Stimulated activated naive CD8-positive, alpha-beta T cell treated with anti-CD3 and anti-CD28 coated beads, Interleukin-15, amount 100 ng/mL, for 72 hours (primary cell): ENCODE data around the gene LMOD3.

Experiments
- ATAC-seq: fragments of 150-1000 bp; cut with Tn5 transposase; 2 replicates; pipeline ENCODE4 v1.10.0; 2021; ENCODE audit warnings: mild to moderate bottlenecking, moderate library complexity
- DNase-seq, 2 donors: peaks; one replicate each; pipeline ENCODE4 v3.0.0; 2021 to 2022
- H3K27ac Mint-ChIP-seq, 2 donors: one replicate each; pipeline ENCODE4 v1.8.0; 2022; ENCODE audit warnings: mild to moderate bottlenecking in 2 of 2, mixed read lengths in 2 of 2, moderate library complexity in 2 of 2
- H3K27me3 Mint-ChIP-seq: one replicate; pipeline ENCODE4 v1.8.0; 2022; ENCODE audit warnings: mixed read lengths
- H3K4me1 Mint-ChIP-seq: one replicate; pipeline ENCODE4 v1.8.0; 2022; ENCODE audit warnings: mild to moderate bottlenecking, mixed read lengths
- H3K4me3 Mint-ChIP-seq, 2 donors: one replicate each; pipeline ENCODE4 v1.8.0; 2022; ENCODE audit warnings: mild to moderate bottlenecking in 2 of 2, mixed read lengths in 2 of 2, moderate library complexity in 1 of 2
- H3K9me3 Mint-ChIP-seq, 2 donors: one replicate each; pipeline ENCODE4 v1.8.0; 2022; ENCODE audit warnings: mixed read lengths in 2 of 2

Gene LMOD3

GRCh38 chr3:69141313-69141712 lies 18.9 kb upstream of the LMOD3 start:
- Mint-ChIP-seq H3K4me1 (no peaks in the 10 kb centered on the region), H3K4me3 (no peak overlapping the region), H3K27me3 (peaks cover 12% of the 10 kb centered on the region), H3K27ac (no peak overlapping the region), H3K9me3 (no peaks in the 10 kb centered on the region)
- no peak for DNase-seq
- ATAC-seq = no peak

DNA sequence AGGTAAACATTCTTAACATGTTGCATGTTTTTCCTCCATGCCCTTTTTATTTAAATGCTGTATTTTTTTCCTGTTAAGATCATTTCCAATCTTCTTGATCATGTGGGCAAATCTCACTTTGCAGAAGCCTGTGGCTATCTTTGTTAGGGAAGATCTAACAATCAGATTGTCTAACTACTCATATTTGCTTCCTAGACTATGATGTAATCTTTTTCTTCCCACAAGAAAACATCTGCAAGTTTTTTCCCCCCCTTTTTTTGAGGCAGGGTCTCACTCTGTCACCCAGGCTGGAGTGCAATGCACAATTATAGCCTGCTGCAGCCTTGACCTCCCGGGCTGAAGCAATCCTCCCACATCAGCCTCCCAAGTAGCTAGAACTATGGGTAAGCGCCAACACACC lies 15.0 kb upstream of the LMOD3 start:
- DNase-seq (no peak), ATAC-seq (no peak)
- H3K9me3 Mint-ChIP-seq = peaks cover 0 to 5% of the 10 kb centered on the region in 2 donors
- peaks cover 14% of the 10 kb centered on the region for H3K27me3 Mint-ChIP-seq
- H3K27ac Mint-ChIP-seq = no peak overlapping the region
- no peaks in the 10 kb centered on the region for H3K4me1 Mint-ChIP-seq
- H3K4me3 Mint-ChIP-seq = no peak overlapping the region

DNA sequence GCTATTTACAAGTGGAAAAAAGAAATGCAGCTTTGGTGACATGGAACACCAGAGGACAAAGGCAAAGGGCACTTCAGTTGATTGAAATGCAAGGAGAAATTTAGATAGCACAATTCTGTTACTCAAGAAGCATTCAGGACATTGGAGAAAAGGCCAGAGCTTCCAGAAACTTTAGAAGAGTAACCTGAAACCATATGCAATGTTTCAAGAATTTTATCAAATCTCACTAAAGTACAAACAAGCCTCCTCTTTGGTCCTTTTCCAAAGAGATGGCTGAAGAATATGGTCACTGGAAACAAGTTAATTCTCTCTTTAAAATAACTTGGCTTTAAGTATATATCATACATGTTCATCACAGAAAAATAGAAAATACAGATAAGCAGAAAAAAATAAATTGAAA lies 14.6 kb upstream of the LMOD3 start:
- Mint-ChIP-seq H3K27me3 (peaks cover 17% of the 10 kb centered on the region), H3K9me3 (peaks cover 0 to 5% of the 10 kb centered on the region in 2 donors), H3K27ac (no peak overlapping the region), H3K4me3 (no peak overlapping the region), H3K4me1 (no peaks in the 10 kb centered on the region)
- DNase-seq = no peak
- no peak for ATAC-seq

DNA sequence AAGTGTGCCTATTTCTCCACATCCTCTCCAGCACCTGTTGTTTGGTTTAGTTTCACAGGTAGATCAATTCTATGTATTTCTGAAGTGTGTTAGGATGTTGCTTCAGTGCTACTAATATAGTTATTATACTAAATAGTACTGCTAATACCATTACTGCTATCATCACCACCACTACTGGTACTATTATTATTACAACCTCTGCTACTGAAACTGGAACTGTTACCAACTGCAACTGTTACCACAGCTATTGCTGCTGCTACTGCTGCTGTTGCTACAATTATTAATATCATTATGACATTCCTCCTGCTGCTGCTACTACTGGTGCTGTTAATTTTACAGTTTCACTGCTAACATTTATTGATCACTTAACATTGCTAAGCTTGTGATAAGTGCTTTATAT lies 8.3 kb upstream of the LMOD3 start:
- DNase-seq (no peak), ATAC-seq (peak; percentile 72)
- no peak overlapping the region for H3K27ac Mint-ChIP-seq
- H3K27me3 Mint-ChIP-seq = peaks cover 18% of the 10 kb centered on the region
- H3K9me3 Mint-ChIP-seq = peaks cover 0 to 5% of the 10 kb centered on the region in 2 donors
- H3K4me1 Mint-ChIP-seq = no peaks in the 10 kb centered on the region
- no peak overlapping the region for H3K4me3 Mint-ChIP-seq

DNA sequence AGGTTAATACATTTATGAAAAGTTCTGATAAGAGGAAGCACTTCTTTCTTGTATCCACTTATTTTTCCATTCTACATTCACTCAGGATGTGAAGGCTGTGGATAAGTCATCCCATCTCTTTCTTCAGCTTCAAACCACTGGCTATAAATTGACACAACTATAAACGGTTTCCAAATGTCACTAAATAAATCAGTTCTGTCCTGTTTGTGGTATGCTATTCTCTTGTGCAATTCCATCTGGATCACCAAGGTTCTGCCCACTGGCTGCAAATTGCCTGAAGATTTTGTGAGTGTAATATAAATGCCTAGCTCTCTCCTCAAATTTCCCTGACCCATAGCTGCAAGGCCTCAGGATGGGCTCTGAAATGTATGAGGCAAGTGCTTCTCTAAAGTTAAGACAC lies 7.1 kb upstream of the LMOD3 start:
- DNase-seq = no peak

GRCh38 chr3:69128509-69128908 lies 6.1 kb upstream of the LMOD3 start:
- DNase-seq (no peak), ATAC-seq (no peak)
- H3K27me3 Mint-ChIP-seq = peaks cover 18% of the 10 kb centered on the region
- no peak overlapping the region for H3K4me3 Mint-ChIP-seq
- peaks cover 0 to 5% of the 10 kb centered on the region in 2 donors for H3K9me3 Mint-ChIP-seq
- no peaks in the 10 kb centered on the region for H3K4me1 Mint-ChIP-seq
- no peak overlapping the region for H3K27ac Mint-ChIP-seq

More for the DNA sequence above, 7.1 kb upstream of the LMOD3 start:
- H3K4me1 Mint-ChIP-seq = no peaks in the 10 kb centered on the region
- H3K27ac Mint-ChIP-seq = no peak overlapping the region
- no peak for ATAC-seq
- peaks cover 0 to 5% of the 10 kb centered on the region in 2 donors for H3K9me3 Mint-ChIP-seq
- H3K4me3 Mint-ChIP-seq = no peak overlapping the region
- H3K27me3 Mint-ChIP-seq = peaks cover 18% of the 10 kb centered on the region

- Mint-ChIP-seq H3K27me3 (peaks cover 15% of the 10 kb centered on the region), H3K4me3 (no peak overlapping the region), H3K4me1 (no peaks in the 10 kb centered on the region), H3K27ac (no peak overlapping the region), H3K9me3 (no peaks in the 10 kb centered on the region)
- no peak for DNase-seq
- no peak for ATAC-seq
These were observed 4.6 kb upstream of the LMOD3 start for GRCh38 chr3:69126999-69127398.

GRCh38 chr3:69126216-69126615 lies 3.8 kb upstream of the LMOD3 start:
- no peaks in the 10 kb centered on the region for H3K9me3 Mint-ChIP-seq
- DNase-seq (no peak), ATAC-seq (no peak)
- H3K27me3 Mint-ChIP-seq = peaks cover 12% of the 10 kb centered on the region
- H3K27ac Mint-ChIP-seq = no peak overlapping the region
- H3K4me1 Mint-ChIP-seq = peaks cover under 1% of the 10 kb centered on the region
- no peak overlapping the region for H3K4me3 Mint-ChIP-seq

GRCh38 chr3:69121950-69122349 lies 445 bp downstream of the LMOD3 start:
- Mint-ChIP-seq H3K27ac (no peak overlapping the region), H3K4me3 (no peak overlapping the region), H3K9me3 (no peaks in the 10 kb centered on the region), H3K27me3 (peaks cover 6% of the 10 kb centered on the region), H3K4me1 (peaks cover 5% of the 10 kb centered on the region)
- no peak for ATAC-seq
- DNase-seq = no peak

- ATAC-seq (no peak), DNase-seq (no peak)
- Mint-ChIP-seq H3K4me1 (peaks cover 5% of the 10 kb centered on the region), H3K27me3 (peaks cover 2% of the 10 kb centered on the region), H3K9me3 (no peaks in the 10 kb centered on the region), H3K27ac (no peak overlapping the region), H3K4me3 (no peak overlapping the region)
These were observed 882 bp downstream of the LMOD3 start for GRCh38 chr3:69121513-69121912.

- Mint-ChIP-seq H3K4me1 (peaks cover 5% of the 10 kb centered on the region), H3K27ac (no peak overlapping the region), H3K4me3 (no peak overlapping the region), H3K9me3 (no peaks in the 10 kb centered on the region), H3K27me3 (no peaks in the 10 kb centered on the region)
- peak; percentile 75 to 81 for DNase-seq
- peak; percentile 85 for ATAC-seq
These were observed 1.4 kb downstream of the LMOD3 start for GRCh38 chr3:69120879-69121464.

DNA sequence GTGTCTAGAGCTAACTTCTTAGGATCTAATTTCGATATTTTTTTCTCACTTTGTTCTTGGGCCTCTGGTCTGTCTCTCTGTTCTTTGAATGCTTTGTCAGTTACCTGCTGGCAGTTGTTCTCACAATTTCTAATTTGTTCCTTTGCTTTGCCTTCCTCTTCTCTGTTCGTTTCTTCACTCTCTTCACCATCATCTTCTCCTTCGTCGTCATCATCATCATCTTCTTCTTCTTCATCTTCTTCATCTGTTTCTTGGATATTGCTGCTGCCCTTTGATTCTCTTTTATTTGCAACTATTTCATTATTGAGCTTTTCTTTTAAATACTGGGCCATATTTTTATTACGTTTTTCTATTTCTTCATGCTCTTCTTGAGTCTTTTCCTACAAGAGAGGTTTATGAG lies 2.7 kb downstream of the LMOD3 start:
- peaks cover 5% of the 10 kb centered on the region for H3K4me1 Mint-ChIP-seq
- DNase-seq = no peak
- H3K27ac Mint-ChIP-seq = no peak overlapping the region
- no peak overlapping the region for H3K4me3 Mint-ChIP-seq
- H3K27me3 Mint-ChIP-seq = no peaks in the 10 kb centered on the region
- no peak for ATAC-seq
- H3K9me3 Mint-ChIP-seq = no peaks in the 10 kb centered on the region

DNA sequence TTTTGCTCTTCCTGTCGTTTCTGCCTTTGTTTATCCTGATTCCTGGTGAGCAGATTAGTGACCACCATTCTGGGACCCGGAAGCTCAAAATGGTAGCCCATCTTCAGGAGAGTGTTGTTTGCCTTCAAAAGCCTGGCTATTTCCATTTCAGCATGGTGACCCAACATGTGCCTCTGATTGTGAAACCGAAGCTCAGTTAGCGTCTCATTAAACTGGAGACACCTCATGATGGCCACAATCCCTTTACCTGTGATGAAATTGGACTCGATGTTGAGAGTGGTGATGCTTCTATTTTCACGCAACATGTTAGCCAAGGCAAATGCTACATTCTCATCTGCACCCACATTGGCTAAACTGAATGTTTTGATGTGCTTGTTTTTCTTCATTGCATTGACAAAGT lies 3.3 kb downstream of the LMOD3 start:
- H3K27ac Mint-ChIP-seq = no peak overlapping the region
- H3K4me3 Mint-ChIP-seq = no peak overlapping the region
- no peak for ATAC-seq
- H3K9me3 Mint-ChIP-seq = no peaks in the 10 kb centered on the region
- H3K27me3 Mint-ChIP-seq = no peaks in the 10 kb centered on the region
- H3K4me1 Mint-ChIP-seq = peaks cover 7% of the 10 kb centered on the region
- no peak for DNase-seq

GRCh38 chr3:69118555-69118954 lies 3.8 kb downstream of the LMOD3 start:
- no peaks in the 10 kb centered on the region for H3K9me3 Mint-ChIP-seq
- no peak for DNase-seq
- H3K27me3 Mint-ChIP-seq = no peaks in the 10 kb centered on the region
- H3K27ac Mint-ChIP-seq = no peak overlapping the region
- no peak overlapping the region for H3K4me3 Mint-ChIP-seq
- peaks cover 13% of the 10 kb centered on the region for H3K4me1 Mint-ChIP-seq
- ATAC-seq = no peak

DNA sequence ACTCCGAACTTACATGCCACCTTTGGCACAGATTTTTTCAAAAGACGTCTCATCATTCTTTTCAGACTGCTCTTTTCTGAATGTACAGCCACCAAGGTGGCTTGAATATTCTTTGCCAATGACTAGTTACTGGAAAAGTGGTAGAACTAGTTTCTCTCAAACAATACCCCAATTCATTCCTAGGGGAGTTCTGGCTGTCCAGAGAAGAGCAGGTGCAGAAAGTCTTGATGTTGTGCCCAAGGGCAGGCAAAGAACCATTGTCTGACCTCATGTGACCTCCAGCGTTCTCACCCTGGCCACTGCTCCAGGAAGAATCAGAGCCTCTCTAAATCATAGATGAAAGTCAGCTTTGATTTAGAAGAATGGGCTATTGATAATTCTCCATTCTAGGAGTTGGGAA lies 5.5 kb downstream of the LMOD3 start:
- no peak for DNase-seq
- Mint-ChIP-seq H3K27ac (no peak overlapping the region), H3K9me3 (no peaks in the 10 kb centered on the region), H3K27me3 (no peaks in the 10 kb centered on the region), H3K4me3 (no peak overlapping the region), H3K4me1 (peaks cover 25% of the 10 kb centered on the region)
- no peak for ATAC-seq

DNA sequence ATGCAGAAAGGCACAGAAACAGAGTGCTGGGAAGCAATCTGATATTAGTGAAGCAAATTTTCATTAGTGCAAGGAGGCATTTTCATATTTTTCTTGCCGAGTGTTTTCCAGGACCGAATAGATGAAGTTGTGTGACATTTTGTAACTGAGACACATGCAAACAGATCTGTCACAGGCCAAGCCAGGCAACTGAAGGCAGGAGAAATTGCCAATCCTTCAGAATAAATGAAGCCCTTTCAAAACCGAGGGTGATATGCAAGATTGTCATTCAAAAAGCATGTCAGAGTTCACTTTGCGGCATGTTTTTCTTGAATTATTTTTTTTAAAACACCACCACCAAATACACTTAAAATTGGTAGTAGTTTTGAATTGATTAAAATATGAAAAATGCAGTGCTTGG lies 6.2 kb downstream of the LMOD3 start:
- Mint-ChIP-seq H3K27ac (no peak overlapping the region), H3K4me3 (no peak overlapping the region)

DNA sequence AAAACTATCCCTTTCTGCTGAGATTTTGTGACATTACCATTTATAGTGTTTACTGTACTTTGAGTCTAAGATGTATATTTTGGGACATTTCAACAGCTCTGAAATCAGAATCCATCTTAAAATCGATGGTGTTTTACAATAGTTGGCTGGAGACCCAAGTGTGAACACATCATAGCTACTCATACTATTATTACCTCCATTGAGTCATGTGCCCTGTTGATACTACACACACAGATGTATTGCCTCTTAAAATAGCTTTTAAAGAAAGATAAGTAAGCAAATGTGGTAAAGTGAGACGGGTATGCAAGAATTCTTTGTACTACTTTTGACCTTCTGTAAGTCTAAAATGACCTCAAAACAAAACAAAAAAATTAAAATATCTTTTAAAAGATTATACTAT lies 6.7 kb downstream of the LMOD3 start:
- Mint-ChIP-seq H3K27me3 (no peaks in the 10 kb centered on the region), H3K4me3 (no peak overlapping the region)

More for the DNA sequence above, 6.2 kb downstream of the LMOD3 start:
- peaks cover 25% of the 10 kb centered on the region for H3K4me1 Mint-ChIP-seq
- H3K27me3 Mint-ChIP-seq = no peaks in the 10 kb centered on the region
- H3K9me3 Mint-ChIP-seq = no peaks in the 10 kb centered on the region
- ATAC-seq = no peak
- DNase-seq = no peak

More for the DNA sequence above, 6.7 kb downstream of the LMOD3 start:
- no peak for DNase-seq
- no peak for ATAC-seq
- peaks cover 25% of the 10 kb centered on the region for H3K4me1 Mint-ChIP-seq
- no peaks in the 10 kb centered on the region for H3K9me3 Mint-ChIP-seq
- no peak overlapping the region for H3K27ac Mint-ChIP-seq
